ENCODE measurements around the gene TAS2R60. TPM values are rescaled to one million over a fixed set of nuclear protein-coding genes. Genes with fewer than 3 reads are reported as not detected.
A peak's percentile ranks its signal among the peaks of the same experiment; 100 is the strongest.

Gene TAS2R60
- total and polyA plus RNA-seq, 2 experiments from 2014 or later, result 0.37 to 4.0 TPM

DNA sequence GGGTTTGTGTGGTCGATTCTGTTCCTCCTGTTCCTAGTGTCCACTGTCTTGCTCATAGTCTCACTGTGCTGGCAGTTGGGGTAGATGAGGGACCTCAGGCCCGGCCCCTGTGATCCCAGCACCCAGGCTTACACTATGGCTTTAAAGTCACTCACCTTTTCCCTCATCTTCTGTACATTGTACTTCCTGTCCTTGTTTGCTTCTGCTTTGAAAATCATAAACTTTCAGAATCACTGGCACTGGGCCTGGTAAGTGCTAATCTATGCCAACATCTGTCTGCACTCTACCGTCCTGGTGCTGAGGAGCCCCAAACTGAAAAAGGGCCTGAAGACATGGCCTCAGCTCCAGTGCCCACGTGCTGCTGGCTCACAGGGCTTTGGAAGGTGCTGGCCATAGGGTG lies 5.7 kb upstream of the TAS2R60 start:
- H3K27me3 ChIP-seq (ENCODE audit: insufficient read depth), result no peaks in the 10 kb centered on the region
- DNase-seq (ENCODE audit: low spot score) (no peak), ATAC-seq (no peak)
- H3K4me1 ChIP-seq (ENCODE audit: insufficient read depth), result peaks cover 14% of the 10 kb centered on the region
- no peaks in the 10 kb centered on the region for H3K36me3 ChIP-seq (ENCODE audit: insufficient read depth)
- Mint-ChIP-seq H3K27me3 (ENCODE audit: insufficient read depth, low read depth, poor library complexity) (peaks cover 2% of the 10 kb centered on the region), H3K9me3 (no peaks in the 10 kb centered on the region), H3K27ac (peak overlapping the region; percentile 25; the same call in 1 of the 2 replicates), H3K4me3 (no peak overlapping the region; the same call in 2 of the 3 replicates), H3K4me1 (peaks cover 24% of the 10 kb centered on the region), H3K36me3 (ENCODE audit: low read depth) (peaks cover 2% of the 10 kb centered on the region; the same call in 1 of the 3 replicates)
- H3K27ac ChIP-seq (ENCODE audit: low read depth), result no peak overlapping the region
- H3K4me2 ChIP-seq, result no peak overlapping the region
- no peak for TF ChIP-seq EZH2 (IDR thresholded peaks at IDR 0.05; ENCODE audit: low read depth, unreplicated experiment)
- no peak for TF ChIP-seq JUNB (IDR thresholded peaks at IDR 0.05; ENCODE audit: unreplicated experiment)
- TF ChIP-seq, protein P1, sequence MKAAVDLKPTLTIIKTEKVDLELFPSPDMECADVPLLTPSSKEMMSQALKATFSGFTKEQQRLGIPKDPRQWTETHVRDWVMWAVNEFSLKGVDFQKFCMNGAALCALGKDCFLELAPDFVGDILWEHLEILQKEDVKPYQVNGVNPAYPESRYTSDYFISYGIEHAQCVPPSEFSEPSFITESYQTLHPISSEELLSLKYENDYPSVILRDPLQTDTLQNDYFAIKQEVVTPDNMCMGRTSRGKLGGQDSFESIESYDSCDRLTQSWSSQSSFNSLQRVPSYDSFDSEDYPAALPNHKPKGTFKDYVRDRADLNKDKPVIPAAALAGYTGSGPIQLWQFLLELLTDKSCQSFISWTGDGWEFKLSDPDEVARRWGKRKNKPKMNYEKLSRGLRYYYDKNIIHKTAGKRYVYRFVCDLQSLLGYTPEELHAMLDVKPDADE (IDR thresholded peaks at IDR 0.05), result no peak
- no peak for TF ChIP-seq ZNF462 (CRISPR knock-in tag; IDR thresholded peaks at IDR 0.05)
- no peak for TF ChIP-seq EZH2phosphoT487 (IDR thresholded peaks at IDR 0.05; ENCODE audit: unreplicated experiment)
- TF ChIP-seq POLR2AphosphoS5 (IDR thresholded peaks at IDR 0.05; ENCODE audit: low read depth), result no peak
- no peak for TF ChIP-seq NANOG (IDR thresholded peaks at IDR 0.05; ENCODE audit: borderline replicate concordance)
- no peak for TF ChIP-seq CREB1 (CRISPR knock-in tag; IDR thresholded peaks at IDR 0.05; ENCODE audit: low read depth)
- TF ChIP-seq ZNF114 (CRISPR knock-in tag; IDR thresholded peaks at IDR 0.05), result no peak
- TF ChIP-seq, protein P2, sequence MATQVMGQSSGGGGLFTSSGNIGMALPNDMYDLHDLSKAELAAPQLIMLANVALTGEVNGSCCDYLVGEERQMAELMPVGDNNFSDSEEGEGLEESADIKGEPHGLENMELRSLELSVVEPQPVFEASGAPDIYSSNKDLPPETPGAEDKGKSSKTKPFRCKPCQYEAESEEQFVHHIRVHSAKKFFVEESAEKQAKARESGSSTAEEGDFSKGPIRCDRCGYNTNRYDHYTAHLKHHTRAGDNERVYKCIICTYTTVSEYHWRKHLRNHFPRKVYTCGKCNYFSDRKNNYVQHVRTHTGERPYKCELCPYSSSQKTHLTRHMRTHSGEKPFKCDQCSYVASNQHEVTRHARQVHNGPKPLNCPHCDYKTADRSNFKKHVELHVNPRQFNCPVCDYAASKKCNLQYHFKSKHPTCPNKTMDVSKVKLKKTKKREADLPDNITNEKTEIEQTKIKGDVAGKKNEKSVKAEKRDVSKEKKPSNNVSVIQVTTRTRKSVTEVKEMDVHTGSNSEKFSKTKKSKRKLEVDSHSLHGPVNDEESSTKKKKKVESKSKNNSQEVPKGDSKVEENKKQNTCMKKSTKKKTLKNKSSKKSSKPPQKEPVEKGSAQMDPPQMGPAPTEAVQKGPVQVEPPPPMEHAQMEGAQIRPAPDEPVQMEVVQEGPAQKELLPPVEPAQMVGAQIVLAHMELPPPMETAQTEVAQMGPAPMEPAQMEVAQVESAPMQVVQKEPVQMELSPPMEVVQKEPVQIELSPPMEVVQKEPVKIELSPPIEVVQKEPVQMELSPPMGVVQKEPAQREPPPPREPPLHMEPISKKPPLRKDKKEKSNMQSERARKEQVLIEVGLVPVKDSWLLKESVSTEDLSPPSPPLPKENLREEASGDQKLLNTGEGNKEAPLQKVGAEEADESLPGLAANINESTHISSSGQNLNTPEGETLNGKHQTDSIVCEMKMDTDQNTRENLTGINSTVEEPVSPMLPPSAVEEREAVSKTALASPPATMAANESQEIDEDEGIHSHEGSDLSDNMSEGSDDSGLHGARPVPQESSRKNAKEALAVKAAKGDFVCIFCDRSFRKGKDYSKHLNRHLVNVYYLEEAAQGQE (IDR thresholded peaks at IDR 0.05; ENCODE audit: unreplicated experiment), result no peak
- TF ChIP-seq ZNF331 (CRISPR knock-in tag; IDR thresholded peaks at IDR 0.05; ENCODE audit: low read depth), result no peak
- no peak for TF ChIP-seq STAT1 (IDR thresholded peaks at IDR 0.05; ENCODE audit: unreplicated experiment)
- no peak for TF ChIP-seq CTCF (conservative IDR thresholded peaks at IDR 0.05; ENCODE audit: low read depth in 2 of 2)
- H3K4me3 ChIP-seq, result no peak overlapping the region
- peaks cover 23% of the 10 kb centered on the region; the same call in 1 of the 2 replicates for H3K9me2 ChIP-seq (ENCODE audit: insufficient read depth)
- H4K20me1 ChIP-seq (replicated peaks; ENCODE audit: insufficient read depth), result no peaks in the 10 kb centered on the region
- no peaks in the 10 kb centered on the region for H3K79me2 ChIP-seq (replicated peaks; ENCODE audit: insufficient read depth)
- H3F3A ChIP-seq (replicated peaks; ENCODE audit: low read depth), result no peaks in the 10 kb centered on the region
- H2AFZ ChIP-seq, result no peak overlapping the region
